IPS DF 4.7 (cell line): ENCODE results near the gene GRIK4.
"Not testable (repeated sequence)": the region's sequence is repeated elsewhere in the genome, so short reads cannot be mapped to it uniquely, and the experiment has no call there.

Experiments
- DNase-seq: peaks from one replicate; pipeline ENCODE4 v3.0.0-alpha.2; 2013; ENCODE audit warnings: low spot score; ENCODE audit errors: extremely low read depth

GRIK4 gene

GRCh38 chr11:120738516-120739046 is 227.0 kb downstream of the GRIK4 start:
- DNase-seq, result no peak

GRCh38 chr11:120739780-120740179 is 228.2 kb downstream of the GRIK4 start:
- DNase-seq, result no peak

GRCh38 chr11:120740380-120740779 is 228.8 kb downstream of the GRIK4 start:
- DNase-seq, result no peak

GRCh38 chr11:120744016-120744994 is 232.8 kb downstream of the GRIK4 start:
- no peak for DNase-seq

- DNase-seq, result no peak
Measured at GRCh38 chr11:120746376-120746775, 234.8 kb downstream of the GRIK4 start.

GRCh38 chr11:120746836-120747609 is 235.5 kb downstream of the GRIK4 start:
- no peak for DNase-seq

GRCh38 chr11:120747850-120748814 is 236.6 kb downstream of the GRIK4 start:
- DNase-seq, result no peak

- no peak for DNase-seq
Measured at GRCh38 chr11:120749395-120749794, 237.8 kb downstream of the GRIK4 start.

- DNase-seq, result no peak
Measured at GRCh38 chr11:120750647-120751549, 239.3 kb downstream of the GRIK4 start.

- DNase-seq, result no peak
Measured at GRCh38 chr11:120751550-120751949, 240.0 kb downstream of the GRIK4 start.

- DNase-seq, result no peak
Measured at GRCh38 chr11:120752668-120753067, 241.1 kb downstream of the GRIK4 start.

- no peak for DNase-seq
Measured at GRCh38 chr11:120756931-120757330, 245.4 kb downstream of the GRIK4 start.

GRCh38 chr11:120759046-120759445 is 247.5 kb downstream of the GRIK4 start:
- DNase-seq, result no peak

- not testable (repeated sequence) for DNase-seq
Measured at GRCh38 chr11:120765710-120766109, 254.2 kb downstream of the GRIK4 start.

GRCh38 chr11:120766318-120766717 is 254.8 kb downstream of the GRIK4 start:
- DNase-seq, result no peak

GRCh38 chr11:120768949-120769348 is 257.4 kb downstream of the GRIK4 start:
- DNase-seq, result no peak

GRCh38 chr11:120769906-120770305 is 258.4 kb downstream of the GRIK4 start:
- no peak for DNase-seq

- DNase-seq, result no peak
Measured at GRCh38 chr11:120771551-120772060, 260.1 kb downstream of the GRIK4 start.

GRCh38 chr11:120773501-120774031 is 262.0 kb downstream of the GRIK4 start:
- no peak for DNase-seq
